ENCODE data around the gene NSRP1. TPM values are rescaled to one million over a fixed set of nuclear protein-coding genes. Genes with fewer than 3 reads are reported as not detected.

Gene NSRP1
- total and polyA plus RNA-seq, 2 of the 4 experiments (the other 2 are of a cell fraction): 3.4 to 14.2 TPM

- Histone ChIP-seq H3K56ac (ENCODE audit: extremely low read depth, insufficient read depth, low read length) (no peak overlapping the region), H3K9ac (ENCODE audit: low read depth, low read length) (no peak overlapping the region), H3K27me3 (ENCODE audit: control insufficient read depth, insufficient read depth, low read length) (peaks cover 8% of the 10 kb centered on the region), H3K18ac (ENCODE audit: low read depth, low read length) (no peak overlapping the region), H3K9me1 (ENCODE audit: insufficient read depth, low read length) (no peaks in the 10 kb centered on the region), H3K79me1 (ENCODE audit: low read depth in 1 of 2, low read length in 2 of 2) (no peaks in the 10 kb centered on the region), H2AK9ac (replicated peaks; ENCODE audit: low read depth, low read length, poor library complexity) (no peak overlapping the region), H3K4me2 (ENCODE audit: low read depth, low read length) (no peak overlapping the region), H3K14ac (replicated peaks; ENCODE audit: low read depth, low read length) (no peak overlapping the region), H4K20me1 (ENCODE audit: insufficient read depth, low read length) (no peaks in the 10 kb centered on the region), H2BK15ac (ENCODE audit: low read depth, low read length) (no peak overlapping the region), H3K36me3 (ENCODE audit: control insufficient read depth, insufficient read depth, low read length) (no peaks in the 10 kb centered on the region), H2BK120ac (ENCODE audit: low read depth, low read length) (no peak overlapping the region), H3K9me3 (ENCODE audit: control insufficient read depth, insufficient read depth, low read length) (no peaks in the 10 kb centered on the region), H3K4me3 (ENCODE audit: insufficient read depth, low read depth, low read length) (no peak overlapping the region), H3K4ac (ENCODE audit: low read depth, low read length) (no peak overlapping the region), H4K91ac (ENCODE audit: insufficient read depth, low read depth, low read length) (no peak overlapping the region), H3K23ac (ENCODE audit: low read depth, low read length) (no peak overlapping the region), H2AFZ (replicated peaks; ENCODE audit: low read length, poor library complexity) (no peak overlapping the region), H2BK20ac (ENCODE audit: low read depth, low read length) (no peak overlapping the region), H4K8ac (ENCODE audit: low read depth in 2 of 2, low read length in 2 of 2) (no peak overlapping the region), H3K4me1 (ENCODE audit: control insufficient read depth, insufficient read depth, low read length) (no peaks in the 10 kb centered on the region), H4K5ac (ENCODE audit: low read depth, low read length) (no peak overlapping the region), H2AK5ac (ENCODE audit: low read depth, low read length) (no peak overlapping the region), H2BK5ac (ENCODE audit: low read depth, low read length, poor library complexity, severe bottlenecking) (no peak overlapping the region), H3K27ac (ENCODE audit: insufficient read depth, low read length) (no peak overlapping the region)
- TF ChIP-seq CTCF (conservative IDR thresholded peaks at IDR 0.05; ENCODE audit: low read depth, low read length) (no peak), MAZ (IDR thresholded peaks at IDR 0.05; ENCODE audit: borderline replicate concordance, low read depth, low read length) (no peak), POLR2A (IDR thresholded peaks at IDR 0.05; ENCODE audit: low read depth, low read length) (no peak), CEBPB (IDR thresholded peaks at IDR 0.05; ENCODE audit: low read depth, low read length) (no peak), RAD21 (IDR thresholded peaks at IDR 0.05; ENCODE audit: low read length) (no peak), FOS (IDR thresholded peaks at IDR 0.05; ENCODE audit: low read depth, low read length) (no peak), RFX5 (IDR thresholded peaks at IDR 0.05; ENCODE audit: low read depth, low read length) (no peak), CHD1 (IDR thresholded peaks at IDR 0.05; ENCODE audit: low read depth, low read length) (no peak), USF2 (IDR thresholded peaks at IDR 0.05; ENCODE audit: low read depth, low read length) (no peak), ELK1 (IDR thresholded peaks at IDR 0.05; ENCODE audit: borderline replicate concordance, low read depth, low read length) (no peak), BHLHE40 (IDR thresholded peaks at IDR 0.05; ENCODE audit: low read depth, low read length) (no peak), MAFK (IDR thresholded peaks at IDR 0.05; ENCODE audit: low read depth, low read length) (no peak), SMC3 (IDR thresholded peaks at IDR 0.05; ENCODE audit: low read depth, low read length) (no peak), RCOR1 (IDR thresholded peaks at IDR 0.05; ENCODE audit: insufficient replicate concordance, low read length) (no peak)
- ChIA-PET POLR2A (ENCODE audit: unreplicated experiment) (no interaction called here), CTCF (interaction anchor here (0.6 kb wide), 1 partner anchor 200 kb away, joined by 6 read pairs; no protein-coding TSS in a partner anchor)
- WGBS, 2 experiments (ENCODE audit: extremely low coverage in 2 of 2, insufficient read length in 1 of 2): no CpG with 5 or more reads among the region's 5 CpGs
- DNase-seq: peak; percentile 34
- in situ Hi-C loops (cut with MboI; ENCODE audit: low sequenced_read_pairs) (no loop called here), dilution Hi-C loops (cut with HindIII; ENCODE audit: low sequenced_read_pairs, unreplicated experiment) (no loop called here), intact Hi-C loops (cut with micrococcal nuclease) (no loop called here)
- BruUV-seq (replicated peaks): no TSS peak
- ATAC-seq (ENCODE audit: low read depth): no peak
These were observed 83.0 kb downstream of the NSRP1 start for GRCh38 chr17:30199600-30199999.

All from IMR-90 (cell line).